ENCODE data around the gene RAB40C. TPM values are rescaled to one million over a fixed set of nuclear protein-coding genes. Genes with fewer than 3 reads are reported as not detected.

Gene RAB40C
- total and polyA plus RNA-seq, 9 of the 15 experiments (the other 6 are each of a cell fraction or from before 2014, with no cell fraction given), result 0.17 to 23.4 (median 8.7) TPM

GRCh38 chr16:641326-642188, 51.7 kb downstream of the RAB40C start, which contains the start of gene MCRIP2 (continued):
- TF ChIP-seq ATF4 (CRISPR knock-in tag; IDR thresholded peaks at IDR 0.05), result no peak
- no peak for TF ChIP-seq ZNF717 (CRISPR knock-in tag; IDR thresholded peaks at IDR 0.05)
- TF ChIP-seq RUNX1 (IDR thresholded peaks at IDR 0.05; ENCODE audit: low read depth), result no peak
- TF ChIP-seq RBM34 (IDR thresholded peaks at IDR 0.05; ENCODE audit: borderline replicate concordance, insufficient read depth, low read length), result no peak
- no peak for TF ChIP-seq ZBTB34 (CRISPR knock-in tag; IDR thresholded peaks at IDR 0.05)
- TF ChIP-seq ELF1 (tag; IDR thresholded peaks at IDR 0.05), result no peak
- TF ChIP-seq CHD4 (IDR thresholded peaks at IDR 0.05; ENCODE audit: insufficient read depth, insufficient replicate concordance, low read depth, low read length, poor library complexity, severe bottlenecking), result no peak
- TF ChIP-seq SOX6 (IDR thresholded peaks at IDR 0.05), result peak; percentile 21; the same call in 1 of the 2 replicates
- no peak for TF ChIP-seq NCOA2 (IDR thresholded peaks at IDR 0.05; ENCODE audit: partially characterized antibody in 2 of 2)
- TF ChIP-seq PHF21A (IDR thresholded peaks at IDR 0.05; ENCODE audit: borderline replicate concordance, low read depth), result no peak
- TF ChIP-seq GABPB1 (CRISPR knock-in tag; IDR thresholded peaks at IDR 0.05), result no peak
- TF ChIP-seq HNRNPK (IDR thresholded peaks at IDR 0.05; ENCODE audit: low read depth, low read length, poor library complexity, severe bottlenecking), result no peak
- no peak for TF ChIP-seq E2F8 (IDR thresholded peaks at IDR 0.05; ENCODE audit: low read depth, partially characterized antibody)
- no peak for TF ChIP-seq ZNF699 (CRISPR knock-in tag; IDR thresholded peaks at IDR 0.05; ENCODE audit: insufficient replicate concordance)
- TF ChIP-seq XRCC4 (IDR thresholded peaks at IDR 0.05; ENCODE audit: extremely low read depth, insufficient read depth, insufficient read length), result no peak
- TF ChIP-seq NELFE (IDR thresholded peaks at IDR 0.05; ENCODE audit: insufficient read depth, insufficient read length), result no peak
- peak; percentile 38; the same call in 1 of the 2 replicates for TF ChIP-seq CREM (IDR thresholded peaks at IDR 0.05; ENCODE audit: low read depth)
- TF ChIP-seq E4F1 (CRISPR knock-in tag; IDR thresholded peaks at IDR 0.05; ENCODE audit: borderline replicate concordance), result no peak
